K562 (cell line): ENCODE measurements around the gene DMXL1. TPM values are rescaled to one million over a fixed set of nuclear protein-coding genes. Genes with fewer than 3 reads are reported as not detected.

Experiments used
- ATAC-seq: fragments of 200-7000 bp; cut with Tn5 transposase; 3 replicates; pipeline ENCODE4 v1.9.1; 2020; ENCODE audit warnings: moderate library complexity
- BruUV-seq: library from RNA; stranded (reverse); fragments of 400-500 nt; replicated peaks from 2 replicates; lab custom pipeline; 2021; lab: Mats Ljungman, UMichigan
- CTCF ChIA-PET: fragments of 300-600 bp; formaldehyde crosslinking; extraction: SDS; loops from one replicate; lab custom pipeline; 2021; ENCODE audit warnings: low intra/inter-chr PET ratio; lab: Yijun Ruan, JAX
- POLR2A ChIA-PET: fragments of 300-600, 350-650 bp; sonication (Branson Sonifier 250); formaldehyde crosslinking; extraction: SDS; loops from one replicate; lab custom pipeline; 2021; ENCODE audit warnings: antibody characterized with exemption, inconsistent platforms; lab: Yijun Ruan, JAX
- DNase-seq, 4 experiments: peaks; one replicate each; pipeline versions ENCODE4 v3.0.0 to v3.0.0-alpha.2; 2011 to 2018; ENCODE audit warnings: low spot score in 3 of 4, mixed read lengths in 3 of 4; ENCODE audit errors: extremely low read depth in 1 of 4
- FAIRE-seq: peaks from 2 replicates; lab custom pipeline; 2011; peaks lifted over from hg19 to GRCh38; lab: Jason Lieb, UNC
- H2AFZ ChIP-seq: 2 replicates; pipeline ENCODE4 v1.6.0; 2011; ENCODE audit warnings: low read depth, low read length, control low read depth, inconsistent platforms
- H3K27ac ChIP-seq: fragments of 200-600 bp; 3 replicates; pipeline ENCODE4 v1.8.0; 2011; ENCODE audit warnings: low read depth, mild to moderate bottlenecking, control low read depth, inconsistent platforms, low read length, moderate library complexity, mixed read lengths; ENCODE audit errors: extremely low read depth
- H3K27me3 ChIP-seq, 2 experiments: fragments of 300-600 bp in 1 of 2; 2 replicates in 1 of 2; 3 replicates in 1 of 2; pipeline versions ENCODE4 v1.6.0 to v1.8.0; 2011; ENCODE audit warnings: inconsistent platforms in 2 of 2, low read length in 2 of 2, mild to moderate bottlenecking in 1 of 2, mixed read lengths in 1 of 2, moderate library complexity in 1 of 2; ENCODE audit not compliant: control insufficient read depth in 2 of 2, insufficient read depth in 2 of 2
- H3K36me3 ChIP-seq: fragments of 300-600 bp; 3 replicates; pipeline ENCODE4 v1.8.0; 2011; ENCODE audit warnings: mild to moderate bottlenecking, low read length, inconsistent platforms; ENCODE audit not compliant: control insufficient read depth, insufficient read depth
- H3K4me1 ChIP-seq, 2 experiments: fragments of 200-600 bp in 1 of 2; replicated peaks in 1 of 2; 2 replicates in 1 of 2; 3 replicates in 1 of 2; pipeline versions ENCODE4 v1.5.1 to v1.8.0; 2011; ENCODE audit warnings: inconsistent platforms in 2 of 2, low read length in 2 of 2, mild to moderate bottlenecking in 1 of 2, mixed read lengths in 1 of 2, moderate library complexity in 1 of 2; ENCODE audit not compliant: control insufficient read depth in 2 of 2, insufficient read depth in 2 of 2
- H3K4me2 ChIP-seq: 2 replicates; pipeline ENCODE4 v1.6.1; 2011; ENCODE audit warnings: low read length, control low read depth, inconsistent platforms, mixed read lengths; ENCODE audit not compliant: insufficient read depth
- H3K4me3 ChIP-seq: fragments of 200-600 bp; sonication (generic), shearing (Covaris generic); 2 replicates; pipeline ENCODE4 v1.5.1; 2016; ENCODE audit warnings: control low read depth, inconsistent platforms
- H3K79me2 ChIP-seq: fragments of 200-600 bp; 3 replicates; pipeline ENCODE4 v1.8.0; 2011; ENCODE audit warnings: low read length, inconsistent platforms; ENCODE audit not compliant: control insufficient read depth, insufficient read depth
- H3K9ac ChIP-seq, 2 experiments: 2 replicates each; pipeline versions ENCODE4 v1.6.0 to v1.6.1; 2011; ENCODE audit warnings: low read depth in 2 of 2, low read length in 2 of 2, control low read depth in 1 of 2, inconsistent platforms in 1 of 2, mild to moderate bottlenecking in 1 of 2, mixed read lengths in 1 of 2; ENCODE audit not compliant: insufficient read depth in 1 of 2
- H3K9me1 ChIP-seq: one replicate; pipeline ENCODE4 v1.6.0; 2011; ENCODE audit warnings: inconsistent platforms, mild to moderate bottlenecking, low read length, moderate library complexity; ENCODE audit not compliant: control insufficient read depth, insufficient read depth
- H3K9me3 ChIP-seq: replicated peaks from 2 replicates; pipeline ENCODE4 v1.5.1; 2011; ENCODE audit warnings: low read depth, low read length, inconsistent platforms; ENCODE audit not compliant: control insufficient read depth, insufficient read depth
- H4K20me1 ChIP-seq: replicated peaks from 2 replicates; pipeline ENCODE4 v1.6.1; 2011; ENCODE audit warnings: low read length, inconsistent platforms, mixed read lengths; ENCODE audit not compliant: control insufficient read depth, insufficient read depth
- CBFA2T3 ChIP-seq: fragments of 450-650 bp; IDR thresholded peaks from 2 replicates; pipeline ENCODE4 v1.6.1; 2017
- DMBX1 ChIP-seq: fragments of 250-450 bp; sonication (Bioruptor Pico); IDR thresholded peaks from 2 replicates; pipeline ENCODE4 v1.8.0; 2022; ENCODE audit warnings: inconsistent platforms, mild to moderate bottlenecking, moderate library complexity, borderline replicate concordance
- EWSR1 ChIP-seq: fragments of 450-650 bp; IDR thresholded peaks from 2 replicates; pipeline ENCODE4 v1.6.1; 2018; ENCODE audit warnings: borderline replicate concordance, mild to moderate bottlenecking, low read depth, moderate library complexity; ENCODE audit not compliant: partially characterized antibody
- KLF16 ChIP-seq: IDR thresholded peaks from 2 replicates; pipeline ENCODE4 v1.6.1; 2016; ENCODE audit warnings: antibody characterized with exemption
- MTA1 ChIP-seq: fragments of 450-650 bp; IDR thresholded peaks from 2 replicates; pipeline ENCODE4 v1.6.1; 2017; ENCODE audit warnings: borderline replicate concordance
- MTF1 ChIP-seq: fragments of 250-450 bp; sonication (Bioruptor Pico); IDR thresholded peaks from 2 replicates; pipeline ENCODE4 v1.9.0; 2021; ENCODE audit warnings: moderate library complexity, mild to moderate bottlenecking, inconsistent platforms, borderline replicate concordance
- POLR2A ChIP-seq: fragments of 450-650 bp; conservative IDR thresholded peaks from 2 replicates; pipeline ENCODE4 v1.6.1; 2016
- RBM25 ChIP-seq: fragments of 200-400 bp; formaldehyde crosslinking; IDR thresholded peaks from 2 replicates; pipeline ENCODE4 v1.6.1; 2018; ENCODE audit warnings: low read length, low read depth, moderate library complexity; ENCODE audit not compliant: severe bottlenecking
- RBM39 ChIP-seq: fragments of 200-400 bp; formaldehyde crosslinking; optimal IDR thresholded peaks from 2 replicates; pipeline ENCODE3; 2018; ENCODE audit warnings: low read depth, low read length
- SAFB2 ChIP-seq: fragments of 200-400 bp; formaldehyde crosslinking; IDR thresholded peaks from 2 replicates; pipeline ENCODE4 v1.6.1; 2018; ENCODE audit warnings: borderline replicate concordance, low read length, low read depth, moderate library complexity; ENCODE audit not compliant: severe bottlenecking
- SIN3A ChIP-seq, 2 experiments: fragments of 150-350 bp in 1 of 2; IDR thresholded peaks; 2 replicates each; pipeline ENCODE4 v1.6.1; 2011 to 2016; ENCODE audit warnings: borderline replicate concordance in 2 of 2, low read depth in 2 of 2, low read length in 2 of 2, mild to moderate bottlenecking in 2 of 2, moderate library complexity in 2 of 2; ENCODE audit not compliant: control insufficient read depth in 1 of 2
- ZNF175 ChIP-seq: fragments of 200-800 bp; sonication (Bioruptor generic); IDR thresholded peaks from 2 replicates; pipeline ENCODE4 v1.6.1; 2016; ENCODE audit warnings: low read depth, mild to moderate bottlenecking, missing genetic modification characterization, missing compliant biosample characterization
- ZNF184 ChIP-seq: sonication (generic); formaldehyde crosslinking; IDR thresholded peaks from 2 replicates; pipeline ENCODE4 v1.5.0; 2020; ENCODE audit warnings: missing genetic modification reagents
- ZNF395 ChIP-seq: fragments of 200-800 bp; sonication (Bioruptor generic); IDR thresholded peaks from 2 replicates; pipeline ENCODE4 v1.6.1; 2017; ENCODE audit warnings: missing genetic modification characterization, missing compliant biosample characterization
- ZNF76 ChIP-seq: fragments of 250-450 bp; sonication (Bioruptor Pico); IDR thresholded peaks from 2 replicates; pipeline ENCODE4 v1.4.0; 2020; ENCODE audit warnings: mild to moderate bottlenecking, moderate library complexity, borderline replicate concordance
- ZNF766 ChIP-seq: fragments of 200-800 bp; sonication (Bioruptor generic); conservative IDR thresholded peaks from 2 replicates; pipeline ENCODE4 v1.6.1; 2016; ENCODE audit warnings: missing genetic modification characterization, missing compliant biosample characterization
- WGBS: fragments of 100-300 bp; shearing (Covaris generic); methylation state at CpG from one replicate; pipeline ENCODE4 v1.1.6; 2016; ENCODE audit warnings: low coverage, mixed read lengths; ENCODE audit not compliant: insufficient coverage; ENCODE audit errors: missing lambda C conversion rate; 5-methylcytosine and 5-hydroxymethylcytosine counted together
- in situ Hi-C: fragments of 300-500 bp; cut with MboI; formaldehyde crosslinking; loops from 4 replicates; pipeline ENCODE4 v1.15.0; 2018; ENCODE audit warnings: inconsistent platforms, mixed read lengths
- intact Hi-C: fragments of 100-400 bp; cut with micrococcal nuclease; formaldehyde crosslinking; loops from 2 replicates; pipeline ENCODE4 v1.14.2; 2022
- polyA plus RNA-seq, 8 experiments: library from polyadenylated mRNA; depleted of rRNA in 4 of 8; stranded (reverse) in 5 of 8; unstranded in 3 of 8; fragments of >200 nt; fragmentation: Nextera tagmentation in 2 of 8; fragmentation: Illumina TruSeq in 1 of 8; extraction: Ambion mirVana in 2 of 8; extraction: Trizol in 1 of 8; gene quantifications; 2 replicates each; pipeline versions ENCODE4 v1.2.1 to v1.2.3, GENCODE V29; 2011 to 2014; ENCODE audit warnings: inconsistent platforms in 1 of 8, missing spikeins in 1 of 8
- total RNA-seq, 7 experiments: library from RNA; depleted of rRNA in 6 of 7; stranded (reverse); fragments of >200 nt in 6 of 7; fragmentation: Illumina TruSeq in 2 of 7; extraction: Trizol in 2 of 7; gene quantifications; 2 replicates each; pipeline versions ENCODE4 v1.2.1 to v1.2.3, GENCODE V29; 2011 to 2021; ENCODE audit warnings: low replicate concordance in 1 of 7

DMXL1 gene
- total and polyA plus RNA-seq, 9 of the 15 experiments (the other 6 are each of a cell fraction or from before 2014, with no cell fraction given) = 8.3 to 40.3 (median 30.6) TPM

GRCh38 chr5:119176785-119177184 is 105.9 kb downstream of the DMXL1 start:
- Histone ChIP-seq H3K9ac (no peak overlapping the region), H3K9me1 (no peaks in the 10 kb centered on the region), H3K4me1 (peaks cover 0 to 4% of the 10 kb centered on the region in 2 experiments; a peak in 2 of 5 replicates), H3K4me2 (no peak overlapping the region), H3K27me3 (no peaks in the 10 kb centered on the region), H2AFZ (no peak overlapping the region), H3K4me3 (no peak overlapping the region), H4K20me1 (no peaks in the 10 kb centered on the region), H3K79me2 (no peaks in the 10 kb centered on the region), H3K9me3 (no peaks in the 10 kb centered on the region), H3K36me3 (peaks cover 28% of the 10 kb centered on the region), H3K27ac (no peak overlapping the region)
- in situ Hi-C loops = no loop called here
- ATAC-seq (no peak), DNase-seq (no peak), FAIRE-seq (no peak)
- CTCF ChIA-PET = no interaction called here
- 85% methylated on average over 3 of the region's 3 CpGs for WGBS
- intact Hi-C loops = no loop called here
- POLR2A ChIA-PET = no interaction called here
- no TSS peak for BruUV-seq
- no peak for TF ChIP-seq SIN3A (IDR thresholded peaks at IDR 0.05; ENCODE audit: borderline replicate concordance in 2 of 2, control insufficient read depth in 1 of 2, low read depth in 2 of 2, low read length in 2 of 2)
- TF ChIP-seq ZNF76 (CRISPR knock-in tag) = no peak
- TF ChIP-seq RBM25 = peak; percentile 91
- no peak for TF ChIP-seq POLR2A

- 81% methylated on average over 3 of the region's 3 CpGs for WGBS
- CTCF ChIA-PET = no interaction called here
- Histone ChIP-seq H3K36me3 (peaks cover 26% of the 10 kb centered on the region), H3K9me3 (no peaks in the 10 kb centered on the region), H3K79me2 (no peaks in the 10 kb centered on the region), H3K4me2 (no peak overlapping the region), H3K9ac (no peak overlapping the region), H3K27ac (no peak overlapping the region), H3K4me1 (peaks cover 0 to 4% of the 10 kb centered on the region in 2 experiments; a peak in 2 of 5 replicates), H3K4me3 (no peak overlapping the region), H3K27me3 (no peaks in the 10 kb centered on the region), H3K9me1 (no peaks in the 10 kb centered on the region), H2AFZ (no peak overlapping the region), H4K20me1 (no peaks in the 10 kb centered on the region)
- intact Hi-C loops (no loop called here), in situ Hi-C loops (no loop called here)
- POLR2A ChIA-PET = no interaction called here
- no peak for DNase-seq
- ATAC-seq = no peak
- no peak for FAIRE-seq
- no TSS peak for BruUV-seq
- TF ChIP-seq RBM39 (no peak), ZNF395 (CRISPR knock-in tag) (no peak), EWSR1 (no peak), ZNF766 (CRISPR knock-in tag) (no peak), KLF16 (no peak), SAFB2 (no peak), DMBX1 (CRISPR knock-in tag) (no peak), ZNF175 (CRISPR knock-in tag) (no peak), ZNF184 (CRISPR knock-in tag) (no peak), MTA1 (no peak), MTF1 (no peak), CBFA2T3 (no peak)
These were observed 106.3 kb downstream of the DMXL1 start for GRCh38 chr5:119177226-119177625.
